OCI-LY7 (cell line): ENCODE results near the gene CCN6.

Source experiments
- EZH2phosphoT487 ChIP-seq: fragments of 200-600 bp; sonication (generic); IDR thresholded peaks from 2 replicates; pipeline ENCODE4 v1.6.1; 2018; ENCODE audit warnings: low read depth, borderline replicate concordance, mild to moderate bottlenecking, mixed run types, antibody characterized with exemption, low read length, moderate library complexity, mixed read lengths
- TF ChIP-seq, protein P1 (sequence below): fragments of 200-600 bp; sonication (generic); conservative IDR thresholded peaks from 2 replicates; pipeline ENCODE4 v1.5.1; 2014; ENCODE audit warnings: mild to moderate bottlenecking, antibody characterized with exemption, low read length, moderate library complexity, mixed read lengths

DNA sequence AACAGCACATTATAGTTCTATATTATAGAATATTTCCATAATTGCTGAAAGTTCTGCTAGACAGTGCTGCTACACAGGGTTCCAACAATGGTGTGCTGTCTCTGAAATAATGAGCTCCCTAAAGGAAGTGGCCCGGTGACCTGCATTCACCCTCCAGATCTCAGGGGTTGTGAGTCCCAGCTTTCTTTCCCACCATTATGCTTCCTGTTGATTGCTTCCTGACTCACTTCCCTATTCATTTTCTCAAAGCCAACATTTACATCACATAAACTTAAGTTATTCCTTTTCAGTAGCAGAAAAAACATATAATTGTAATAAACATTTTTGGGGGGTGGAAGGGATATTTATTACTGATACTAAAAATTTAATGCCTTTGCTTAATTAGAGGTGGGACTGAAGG, 12.9 kb upstream of the CCN6 start:
- no peak for TF ChIP-seq EZH2phosphoT487
- TF ChIP-seq, protein P1, sequence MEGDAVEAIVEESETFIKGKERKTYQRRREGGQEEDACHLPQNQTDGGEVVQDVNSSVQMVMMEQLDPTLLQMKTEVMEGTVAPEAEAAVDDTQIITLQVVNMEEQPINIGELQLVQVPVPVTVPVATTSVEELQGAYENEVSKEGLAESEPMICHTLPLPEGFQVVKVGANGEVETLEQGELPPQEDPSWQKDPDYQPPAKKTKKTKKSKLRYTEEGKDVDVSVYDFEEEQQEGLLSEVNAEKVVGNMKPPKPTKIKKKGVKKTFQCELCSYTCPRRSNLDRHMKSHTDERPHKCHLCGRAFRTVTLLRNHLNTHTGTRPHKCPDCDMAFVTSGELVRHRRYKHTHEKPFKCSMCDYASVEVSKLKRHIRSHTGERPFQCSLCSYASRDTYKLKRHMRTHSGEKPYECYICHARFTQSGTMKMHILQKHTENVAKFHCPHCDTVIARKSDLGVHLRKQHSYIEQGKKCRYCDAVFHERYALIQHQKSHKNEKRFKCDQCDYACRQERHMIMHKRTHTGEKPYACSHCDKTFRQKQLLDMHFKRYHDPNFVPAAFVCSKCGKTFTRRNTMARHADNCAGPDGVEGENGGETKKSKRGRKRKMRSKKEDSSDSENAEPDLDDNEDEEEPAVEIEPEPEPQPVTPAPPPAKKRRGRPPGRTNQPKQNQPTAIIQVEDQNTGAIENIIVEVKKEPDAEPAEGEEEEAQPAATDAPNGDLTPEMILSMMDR, result no peak
